ENCODE measurements around the gene LTB. TPM values are rescaled to one million over a fixed set of nuclear protein-coding genes. Genes with fewer than 3 reads are reported as not detected.
A peak's percentile ranks its signal among the peaks of the same experiment; 100 is the strongest.

LTB gene
- total RNA-seq, 4 donors from 2014 or later, result not detected

DNA sequence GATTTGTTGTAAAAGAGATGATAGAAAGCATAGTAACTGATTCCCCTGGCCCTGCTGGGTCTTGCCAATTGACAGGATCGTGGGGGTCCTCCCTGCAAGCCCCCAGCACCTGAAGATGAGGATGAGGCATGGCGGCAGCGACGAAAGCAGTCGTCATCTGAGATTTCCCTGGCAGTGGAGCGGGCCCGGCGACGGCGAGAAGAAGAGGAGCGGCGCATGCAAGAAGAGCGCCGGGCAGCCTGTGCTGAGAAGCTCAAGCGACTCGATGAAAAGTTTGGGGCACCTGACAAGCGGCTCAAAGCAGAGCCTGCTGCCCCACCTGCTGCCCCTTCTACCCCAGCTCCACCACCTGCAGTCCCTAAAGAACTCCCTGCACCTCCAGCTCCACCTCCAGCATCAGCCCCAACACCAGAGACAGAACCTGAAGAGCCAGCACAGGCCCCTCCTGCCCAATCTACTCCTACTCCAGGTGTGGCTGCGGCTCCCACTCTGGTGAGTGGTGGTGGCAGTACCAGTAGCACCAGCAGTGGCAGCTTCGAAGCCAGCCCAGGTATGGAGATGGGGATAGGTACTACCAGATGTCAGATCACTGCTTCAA lies 45.6 kb upstream of the LTB start:
- H3K9me3 ChIP-seq, result no peaks in the 10 kb centered on the region
- no peak for TF ChIP-seq POLR2A (IDR thresholded peaks at IDR 0.05)
- TF ChIP-seq, protein P1, sequence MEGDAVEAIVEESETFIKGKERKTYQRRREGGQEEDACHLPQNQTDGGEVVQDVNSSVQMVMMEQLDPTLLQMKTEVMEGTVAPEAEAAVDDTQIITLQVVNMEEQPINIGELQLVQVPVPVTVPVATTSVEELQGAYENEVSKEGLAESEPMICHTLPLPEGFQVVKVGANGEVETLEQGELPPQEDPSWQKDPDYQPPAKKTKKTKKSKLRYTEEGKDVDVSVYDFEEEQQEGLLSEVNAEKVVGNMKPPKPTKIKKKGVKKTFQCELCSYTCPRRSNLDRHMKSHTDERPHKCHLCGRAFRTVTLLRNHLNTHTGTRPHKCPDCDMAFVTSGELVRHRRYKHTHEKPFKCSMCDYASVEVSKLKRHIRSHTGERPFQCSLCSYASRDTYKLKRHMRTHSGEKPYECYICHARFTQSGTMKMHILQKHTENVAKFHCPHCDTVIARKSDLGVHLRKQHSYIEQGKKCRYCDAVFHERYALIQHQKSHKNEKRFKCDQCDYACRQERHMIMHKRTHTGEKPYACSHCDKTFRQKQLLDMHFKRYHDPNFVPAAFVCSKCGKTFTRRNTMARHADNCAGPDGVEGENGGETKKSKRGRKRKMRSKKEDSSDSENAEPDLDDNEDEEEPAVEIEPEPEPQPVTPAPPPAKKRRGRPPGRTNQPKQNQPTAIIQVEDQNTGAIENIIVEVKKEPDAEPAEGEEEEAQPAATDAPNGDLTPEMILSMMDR (IDR thresholded peaks at IDR 0.05), result no peak
- TF ChIP-seq EP300 (IDR thresholded peaks at IDR 0.05), result no peak
- TF ChIP-seq POLR2AphosphoS5 (IDR thresholded peaks at IDR 0.05), result no peak
- H3K27me3 ChIP-seq, result no peaks in the 10 kb centered on the region
- H3K27ac ChIP-seq, result no peak overlapping the region
- 94% methylated on average over 19 of the region's 19 CpGs for WGBS
- peaks cover 2% of the 10 kb centered on the region for H3K4me1 ChIP-seq
- H3K4me3 ChIP-seq, result no peak overlapping the region
- no peak for DNase-seq (ENCODE audit: low spot score in 2 of 2)
- H3K36me3 ChIP-seq, result peaks cover 95% of the 10 kb centered on the region

DNA sequence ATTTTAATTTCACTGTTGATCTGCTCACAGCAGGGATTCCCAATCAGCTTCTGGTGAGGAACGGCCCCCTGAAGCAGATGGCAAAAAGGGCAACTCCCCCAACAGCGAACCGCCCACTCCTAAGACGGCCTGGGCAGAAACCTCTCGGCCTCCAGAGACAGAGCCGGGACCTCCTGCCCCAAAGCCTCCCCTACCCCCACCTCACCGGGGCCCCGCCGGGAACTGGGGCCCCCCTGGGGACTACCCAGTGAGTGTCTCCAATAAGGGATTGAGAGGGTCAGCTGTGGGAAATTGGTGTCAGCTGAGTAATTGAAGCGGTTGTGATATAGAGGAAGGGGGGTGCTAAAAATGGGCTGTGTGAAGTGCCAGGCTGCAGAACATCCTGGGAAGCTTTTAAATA lies 44.7 kb upstream of the LTB start:
- Histone ChIP-seq H3K4me1 (peaks cover 10% of the 10 kb centered on the region), H3K36me3 (peaks cover 87% of the 10 kb centered on the region), H3K27ac (no peak overlapping the region), H3K27me3 (no peaks in the 10 kb centered on the region), H3K9me3 (no peaks in the 10 kb centered on the region), H3K4me3 (no peak overlapping the region)
- 87% methylated on average over 10 of the region's 10 CpGs for WGBS
- no peak for DNase-seq (ENCODE audit: low spot score in 2 of 2)
- TF ChIP-seq POLR2A (IDR thresholded peaks at IDR 0.05), result no peak
- no peak for TF ChIP-seq EP300 (IDR thresholded peaks at IDR 0.05)

DNA sequence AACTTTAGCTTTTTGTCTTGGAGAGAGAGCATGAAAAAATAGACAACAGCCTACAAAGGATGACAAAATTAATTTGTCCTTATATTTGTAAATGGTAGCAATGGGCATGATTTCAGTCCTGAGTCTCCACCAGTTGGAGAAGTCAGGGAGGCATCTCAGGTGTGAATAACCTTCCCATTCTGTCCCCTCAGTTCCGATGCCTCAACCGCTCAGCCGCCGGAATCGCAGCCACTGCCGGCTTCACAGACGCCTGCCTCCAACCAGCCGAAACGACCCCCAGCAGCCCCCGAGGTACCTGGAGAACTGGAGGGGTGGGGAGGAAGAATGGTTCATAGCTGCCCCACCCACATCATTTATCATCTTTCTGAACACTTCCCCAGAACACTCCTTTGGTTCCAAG lies 41.8 kb upstream of the LTB start:
- Histone ChIP-seq H3K9me3 (no peaks in the 10 kb centered on the region), H3K4me1 (peaks cover 24% of the 10 kb centered on the region), H3K4me3 (no peak overlapping the region), H3K27ac (no peak overlapping the region), H3K36me3 (peaks cover 58% of the 10 kb centered on the region), H3K27me3 (no peaks in the 10 kb centered on the region)
- TF ChIP-seq, protein P1 (IDR thresholded peaks at IDR 0.05), result no peak
- TF ChIP-seq EP300 (IDR thresholded peaks at IDR 0.05) (no peak), POLR2AphosphoS5 (IDR thresholded peaks at IDR 0.05) (no peak), POLR2A (IDR thresholded peaks at IDR 0.05) (no peak)
- DNase-seq (ENCODE audit: low spot score in 2 of 2), result no peak
- 80% methylated on average over 9 of the region's 10 CpGs for WGBS

DNA sequence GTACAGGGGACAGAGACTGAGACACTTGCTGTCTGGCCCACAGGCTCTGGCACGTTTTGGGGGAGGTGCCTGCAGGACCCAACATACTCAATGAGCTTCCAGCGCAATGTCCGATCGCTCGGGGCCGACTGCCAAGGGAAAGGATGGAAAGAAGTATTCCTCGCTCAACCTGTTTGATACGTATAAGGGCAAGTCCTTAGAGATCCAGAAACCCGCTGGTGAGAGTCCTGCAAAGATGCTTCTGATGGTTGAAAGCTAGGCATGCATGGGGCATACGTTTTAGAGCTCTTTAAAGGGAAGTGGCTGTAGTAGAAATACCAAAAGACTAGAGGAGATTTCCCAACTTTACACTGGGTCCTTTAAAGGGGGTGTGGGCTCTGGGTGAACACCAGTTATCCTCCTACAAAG lies 40.5 kb upstream of the LTB start:
- peak overlapping the region; percentile 96 for H3K27ac ChIP-seq
- H3K4me3 ChIP-seq, result peak overlapping the region; percentile 65
- peaks cover 24% of the 10 kb centered on the region for H3K4me1 ChIP-seq
- 46% methylated on average over 10 of the region's 10 CpGs for WGBS
- DNase-seq (ENCODE audit: low spot score in 2 of 2), result no peak
- H3K9me3 ChIP-seq, result no peaks in the 10 kb centered on the region
- H3K27me3 ChIP-seq, result no peaks in the 10 kb centered on the region
- TF ChIP-seq POLR2AphosphoS5 (IDR thresholded peaks at IDR 0.05), result no peak
- TF ChIP-seq POLR2A (IDR thresholded peaks at IDR 0.05), result no peak
- TF ChIP-seq, protein P1 (IDR thresholded peaks at IDR 0.05), result no peak
- TF ChIP-seq EP300 (IDR thresholded peaks at IDR 0.05), result no peak
- H3K36me3 ChIP-seq, result peaks cover 44% of the 10 kb centered on the region

DNA sequence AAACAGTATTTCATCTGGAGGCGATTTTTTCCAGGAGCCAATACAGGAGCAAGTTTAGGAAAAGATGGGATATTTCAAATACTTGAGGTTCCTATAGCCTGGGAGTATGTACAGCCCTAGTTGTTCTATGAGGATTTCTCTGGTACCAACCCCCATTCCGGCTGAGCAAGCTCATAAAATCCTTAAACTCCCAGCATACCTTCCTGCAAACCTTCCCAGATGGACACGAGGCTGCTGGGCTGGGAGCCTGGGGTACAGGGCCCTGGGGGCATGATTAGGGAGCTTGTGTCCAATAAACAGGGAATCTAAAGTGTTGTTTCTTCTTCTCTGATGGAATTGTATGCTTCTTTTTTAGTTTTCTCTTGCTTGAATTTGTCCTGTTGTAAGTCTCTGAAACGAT lies 39.8 kb upstream of the LTB start:
- peaks cover 37% of the 10 kb centered on the region for H3K36me3 ChIP-seq
- H3K4me3 ChIP-seq, result peak overlapping the region; percentile 65
- peaks cover 24% of the 10 kb centered on the region for H3K4me1 ChIP-seq
- no peaks in the 10 kb centered on the region for H3K27me3 ChIP-seq
- DNase-seq (ENCODE audit: low spot score in 2 of 2), result no peak
- 19% methylated on average over 4 of the region's 4 CpGs for WGBS
- H3K27ac ChIP-seq, result peak overlapping the region; percentile 96
- no peaks in the 10 kb centered on the region for H3K9me3 ChIP-seq
- no peak for TF ChIP-seq EP300 (IDR thresholded peaks at IDR 0.05)
- TF ChIP-seq, protein P1 (IDR thresholded peaks at IDR 0.05), result no peak
- TF ChIP-seq POLR2A (IDR thresholded peaks at IDR 0.05), result no peak
- TF ChIP-seq POLR2AphosphoS5 (IDR thresholded peaks at IDR 0.05), result no peak
